IMR-90 (cell line): ENCODE measurements around the gene S1PR5.

ENCODE experiments used
- BHLHE40 ChIP-seq: fragments of 150-350 bp; IDR thresholded peaks from 2 replicates; pipeline ENCODE4 v1.6.1; 2016; ENCODE audit warnings: mild to moderate bottlenecking, low read depth, low read length
- CEBPB ChIP-seq: IDR thresholded peaks from 2 replicates; pipeline ENCODE4 v1.6.1; 2012; ENCODE audit warnings: low read depth, low read length, improper control_type of control experiment
- CTCF ChIP-seq: conservative IDR thresholded peaks from 2 replicates; pipeline ENCODE4 v1.5.1; 2012; ENCODE audit warnings: mild to moderate bottlenecking, low read depth, low read length, improper control_type of control experiment
- MAZ ChIP-seq: IDR thresholded peaks from 2 replicates; pipeline ENCODE4 v1.6.1; 2012; ENCODE audit warnings: low read depth, mild to moderate bottlenecking, low read length, improper control_type of control experiment, moderate library complexity, borderline replicate concordance
- MXI1 ChIP-seq: IDR thresholded peaks from 2 replicates; pipeline ENCODE4 v1.6.1; 2012; ENCODE audit warnings: low read depth, mild to moderate bottlenecking, low read length, moderate library complexity, borderline replicate concordance
- NFE2L2 ChIP-seq: fragments of 150-350 bp; IDR thresholded peaks from 2 replicates; pipeline ENCODE4 v1.6.1; 2016; ENCODE audit warnings: low read depth, mild to moderate bottlenecking, low read length
- POLR2A ChIP-seq: IDR thresholded peaks from 2 replicates; pipeline ENCODE4 v1.6.1; 2012; ENCODE audit warnings: mild to moderate bottlenecking, low read depth, low read length
- RAD21 ChIP-seq: IDR thresholded peaks from 2 replicates; pipeline ENCODE4 v1.6.1; 2012; ENCODE audit warnings: low read length, improper control_type of control experiment
- RCOR1 ChIP-seq: IDR thresholded peaks from 2 replicates; pipeline ENCODE4 v1.6.1; 2012; ENCODE audit warnings: mild to moderate bottlenecking, low read length, improper control_type of control experiment; ENCODE audit not compliant: insufficient replicate concordance
- USF2 ChIP-seq: fragments of 150-350 bp; IDR thresholded peaks from 2 replicates; pipeline ENCODE4 v1.6.1; 2017; ENCODE audit warnings: mild to moderate bottlenecking, antibody characterized with exemption, low read length, low read depth

GRCh38 chr19:10554760-10555609 lies 37.7 kb upstream of the S1PR5 start:
- TF ChIP-seq CTCF, result no peak
- TF ChIP-seq POLR2A, result no peak
- TF ChIP-seq CEBPB, result no peak
- no peak for TF ChIP-seq RCOR1
- no peak for TF ChIP-seq USF2
- no peak for TF ChIP-seq RAD21
- no peak for TF ChIP-seq MXI1
- TF ChIP-seq NFE2L2, result no peak
- no peak for TF ChIP-seq BHLHE40
- TF ChIP-seq MAZ, result no peak
